GM03348 (cell line): ENCODE data around the gene FAM177B.
"Not testable (repeated sequence)": the region's sequence is repeated elsewhere in the genome, so short reads cannot be mapped to it uniquely, and the experiment has no call there.

ENCODE experiments used
- DNase-seq: peaks from one replicate; pipeline ENCODE4 v3.0.0; 2012; ENCODE audit warnings: low spot score

Gene FAM177B

GRCh38 chr1:222741630-222742457 is 4.8 kb downstream of the FAM177B start:
- DNase-seq = not testable (repeated sequence)

- no peak for DNase-seq
Observed at GRCh38 chr1:222749927-222750326, 12.9 kb downstream of the FAM177B start.

DNA sequence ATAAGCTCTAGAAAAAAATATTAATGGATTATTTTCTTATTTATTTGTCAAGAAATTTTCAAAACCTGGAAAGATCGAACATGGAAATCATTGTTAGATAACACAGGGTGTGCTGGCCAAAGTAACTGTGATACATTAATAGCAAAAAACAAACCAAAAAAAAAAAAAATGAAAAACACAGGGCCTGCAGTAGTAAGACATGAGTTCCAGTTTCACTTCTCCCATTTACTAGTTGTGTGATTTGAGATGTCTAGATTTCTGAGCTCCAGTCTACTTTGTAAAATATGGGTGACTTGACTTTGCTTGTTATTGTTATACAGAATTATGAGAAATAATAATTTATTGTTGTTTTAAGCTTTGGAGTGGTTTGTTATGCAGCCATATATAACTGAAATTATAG is 13.6 kb downstream of the FAM177B start:
- DNase-seq = no peak

DNA sequence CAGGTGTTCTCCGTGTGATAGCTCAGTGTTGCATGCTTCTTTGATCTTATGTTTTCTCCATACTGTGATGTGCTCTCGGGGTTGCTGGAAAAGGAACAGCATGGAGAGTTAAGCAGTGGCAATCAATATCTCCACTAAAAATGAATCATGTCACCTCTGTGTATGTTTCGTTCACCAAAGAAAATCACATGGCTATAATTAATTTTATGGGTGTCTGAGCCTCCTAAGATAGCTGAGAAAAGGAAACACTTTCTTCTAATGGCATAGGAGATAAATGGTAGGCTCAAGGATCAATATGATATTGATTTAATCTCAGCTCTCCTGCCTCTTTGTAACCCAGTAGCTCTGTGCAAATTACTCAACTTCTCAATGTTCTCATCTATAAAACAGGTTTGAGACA is 14.3 kb downstream of the FAM177B start:
- no peak for DNase-seq

DNA sequence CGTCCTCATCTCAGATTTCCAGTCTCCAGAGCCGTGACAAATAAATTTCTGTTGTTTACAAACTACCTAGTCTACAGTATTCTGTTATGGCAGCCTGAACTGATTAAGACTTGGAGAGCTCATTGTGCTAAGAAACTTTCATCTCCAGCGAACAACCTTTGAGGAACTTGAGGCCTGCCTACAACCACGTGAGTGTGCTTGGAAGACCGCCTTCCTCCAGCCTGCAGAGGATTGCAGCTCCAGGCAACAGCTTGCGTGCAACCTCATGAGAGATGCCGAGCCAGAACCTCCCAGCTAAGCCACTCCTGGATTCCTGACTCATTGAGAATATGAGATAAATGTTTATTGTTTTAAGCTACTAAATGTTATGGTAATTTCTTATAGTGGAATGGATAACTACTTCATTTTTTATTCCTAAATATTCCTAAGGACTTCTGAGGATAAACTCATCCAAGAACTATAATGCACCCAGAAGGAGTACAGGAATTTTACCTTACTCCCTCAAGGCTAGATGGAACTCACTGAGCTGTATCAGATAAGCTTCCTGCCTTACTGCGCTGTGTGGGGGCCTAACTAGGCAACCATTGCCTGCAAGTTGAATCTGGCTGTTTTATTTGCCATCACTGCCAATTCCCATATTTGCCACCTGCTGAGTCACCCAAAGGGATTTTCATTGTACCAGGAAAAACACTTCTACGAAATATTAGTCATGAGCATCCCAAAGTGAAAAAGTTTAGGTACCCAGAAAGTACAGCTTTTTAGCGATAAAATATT is 17.6 kb downstream of the FAM177B start:
- peak; percentile 87 for DNase-seq

GRCh38 chr1:222757646-222758268 is 20.8 kb downstream of the FAM177B start:
- no peak for DNase-seq

- DNase-seq = no peak
Observed at GRCh38 chr1:222759451-222760035, 22.5 kb downstream of the FAM177B start.

GRCh38 chr1:222761083-222761482 is 24.1 kb downstream of the FAM177B start:
- DNase-seq = no peak

- DNase-seq = not testable (repeated sequence)
Observed at GRCh38 chr1:222762178-222762577, 25.2 kb downstream of the FAM177B start.

DNA sequence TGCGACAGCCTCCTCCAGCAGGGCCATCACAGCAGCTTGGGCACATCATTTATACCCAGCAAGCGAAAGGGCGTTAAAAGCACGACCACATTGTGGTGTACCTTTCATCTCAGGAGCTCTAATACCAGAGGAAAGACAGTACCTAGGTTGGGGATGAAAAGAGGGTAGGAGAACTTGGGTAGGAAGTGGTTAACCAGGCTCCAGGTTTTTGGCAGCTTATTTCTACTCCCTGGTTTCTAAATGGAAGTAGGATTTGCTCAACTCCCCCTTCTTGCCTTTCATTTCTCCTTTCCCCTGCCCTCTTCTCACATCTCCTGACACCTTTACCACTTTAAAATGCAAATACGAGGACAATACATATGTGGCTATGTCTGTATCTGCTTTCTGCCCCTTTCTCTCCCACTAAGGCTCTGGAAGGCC is 30.2 kb downstream of the FAM177B start:
- DNase-seq = no peak

- DNase-seq = no peak
Observed at GRCh38 chr1:222768592-222768991, 31.6 kb downstream of the FAM177B start.

GRCh38 chr1:222769181-222769580 is 32.2 kb downstream of the FAM177B start:
- no peak for DNase-seq

DNA sequence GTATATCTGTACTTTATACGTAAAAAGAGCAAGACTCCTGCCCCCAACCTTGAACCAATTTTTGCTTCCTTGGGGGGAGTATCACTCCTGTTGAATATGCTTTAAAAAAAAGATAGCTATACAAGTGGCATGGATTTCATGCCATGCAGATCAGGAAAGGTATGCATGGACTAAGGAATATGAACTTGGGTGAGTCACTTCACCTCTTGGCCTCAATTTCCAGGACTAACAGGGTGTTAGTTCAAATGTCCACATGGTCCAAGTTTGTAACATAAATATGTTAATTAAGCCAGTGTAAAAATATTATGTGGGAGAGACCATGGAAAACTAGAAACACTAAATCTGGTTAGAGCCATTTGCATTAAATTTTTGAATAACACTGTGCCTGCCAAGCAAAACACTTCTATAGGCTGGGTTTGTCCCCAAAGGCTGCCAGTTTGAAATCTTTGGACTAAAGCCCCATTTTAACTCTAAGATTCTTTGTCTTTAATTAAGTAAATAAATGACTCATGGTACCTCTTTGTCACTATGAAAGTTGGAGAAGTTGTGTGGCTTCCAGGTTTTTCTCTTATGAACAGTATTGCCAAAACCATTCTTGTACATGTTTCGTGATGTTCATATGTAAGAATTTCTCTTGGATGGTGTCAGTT is 33.1 kb downstream of the FAM177B start:
- no peak for DNase-seq

- no peak for DNase-seq
Observed at GRCh38 chr1:222772996-222773379, 36.0 kb downstream of the FAM177B start.

DNA sequence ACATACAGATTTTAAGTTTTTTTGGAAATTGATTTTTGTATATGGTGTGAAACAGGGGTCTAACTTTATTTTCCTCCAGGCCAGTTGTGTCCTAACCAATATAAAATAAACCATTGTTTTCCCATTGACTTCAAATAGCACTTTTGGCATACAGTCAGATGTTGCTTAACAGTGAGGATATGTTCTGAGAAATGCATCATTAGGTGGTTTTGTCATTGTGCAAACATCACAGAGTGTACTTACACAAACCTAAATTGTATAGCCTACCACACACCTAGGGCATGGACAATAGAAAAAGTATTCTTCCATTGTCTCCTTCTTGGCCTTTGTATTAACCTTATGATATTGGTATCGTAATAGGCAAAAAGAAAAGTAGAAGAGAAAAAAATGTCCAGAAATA is 40.5 kb downstream of the FAM177B start:
- DNase-seq = no peak

- DNase-seq = no peak
Observed at GRCh38 chr1:222777977-222778376, 41.0 kb downstream of the FAM177B start.

GRCh38 chr1:222781251-222781650 is 44.2 kb downstream of the FAM177B start:
- DNase-seq = no peak

GRCh38 chr1:222783051-222783450 is 46.0 kb downstream of the FAM177B start:
- no peak for DNase-seq

DNA sequence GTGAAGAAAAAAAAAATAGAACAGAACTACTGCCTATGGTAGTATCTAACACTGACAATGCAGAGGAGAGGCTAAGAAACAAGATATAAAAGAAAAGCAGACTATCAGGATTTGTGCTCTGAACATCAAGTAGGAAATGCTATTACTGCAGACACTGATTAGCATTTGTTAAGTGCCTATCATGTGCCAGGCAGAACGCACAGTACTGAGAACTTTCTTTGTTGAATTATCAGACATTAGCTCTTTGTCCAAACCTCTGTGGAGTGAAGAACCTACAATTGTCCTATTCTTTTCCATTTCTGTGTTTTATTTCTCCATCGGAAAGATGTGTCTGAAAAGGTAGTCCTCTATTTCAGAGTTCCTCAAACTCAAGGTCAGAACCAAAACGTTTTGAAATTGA is 47.4 kb downstream of the FAM177B start:
- no peak for DNase-seq

- DNase-seq = no peak
Observed at GRCh38 chr1:222784916-222785315, 47.9 kb downstream of the FAM177B start.

GRCh38 chr1:222785529-222785928 is 48.5 kb downstream of the FAM177B start:
- DNase-seq = no peak

DNA sequence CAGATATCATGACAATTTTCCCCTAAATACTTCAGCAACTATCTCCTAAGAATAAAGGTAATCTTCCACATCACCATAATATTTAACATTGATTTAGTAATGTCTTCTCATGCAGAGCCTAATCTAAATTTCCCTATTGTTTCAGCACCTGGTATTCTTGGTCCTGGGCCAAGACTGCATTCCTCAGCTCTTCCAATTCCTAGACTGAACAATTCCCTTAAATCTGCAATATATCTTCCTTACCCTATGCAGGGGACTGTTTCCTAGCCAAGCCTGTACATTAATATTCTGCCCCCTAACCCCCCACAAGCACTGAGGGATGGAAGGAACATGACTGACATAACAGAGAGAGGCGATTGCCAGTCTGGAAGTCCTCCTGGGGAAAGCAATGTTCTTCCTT is 49.1 kb downstream of the FAM177B start:
- DNase-seq = no peak
